Fibroblast of peridontal ligament (primary cell): ENCODE results near the gene ACTN4.

ENCODE experiments used
- DNase-seq: peaks from one replicate; pipeline ENCODE4 v3.0.0-alpha.2; 2010; ENCODE audit errors: extremely low read depth

Gene ACTN4

DNA sequence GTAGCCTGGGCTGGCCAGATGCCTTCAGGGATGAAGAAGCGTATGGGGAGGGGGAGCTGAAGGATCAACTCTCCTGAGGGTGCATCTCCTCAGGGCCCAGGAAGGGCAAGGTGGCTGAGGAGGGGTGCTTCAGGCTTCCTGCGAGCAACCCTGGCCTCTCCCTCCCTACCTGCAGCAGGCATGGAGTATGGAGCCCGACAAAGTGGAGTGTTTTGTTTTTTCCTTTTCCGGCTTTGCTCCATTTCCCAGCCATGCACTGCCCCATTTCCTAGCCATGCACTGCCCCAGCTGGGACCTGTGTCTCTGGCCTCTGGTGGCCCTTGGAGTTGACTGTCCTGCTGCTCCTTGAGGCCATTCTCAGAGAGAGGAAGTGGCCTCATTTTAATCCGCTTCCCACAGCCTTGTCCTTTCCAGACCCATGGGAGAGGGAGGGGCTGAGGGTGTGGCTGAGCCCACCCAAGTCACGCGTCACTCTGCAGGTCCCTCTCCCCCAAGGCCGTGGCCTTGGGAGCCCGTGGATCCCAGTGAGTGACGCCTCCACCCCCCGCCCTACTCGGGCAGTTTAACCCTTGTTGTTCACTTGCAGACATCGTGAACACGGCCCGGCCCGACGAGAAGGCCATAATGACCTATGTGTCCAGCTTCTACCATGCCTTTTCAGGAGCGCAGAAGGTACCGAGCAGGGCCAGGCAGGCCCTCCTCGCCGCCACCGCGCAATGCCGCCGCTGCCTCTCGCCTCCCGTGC lies 62.4 kb downstream of the ACTN4 start:
- DNase-seq = no peak

DNA sequence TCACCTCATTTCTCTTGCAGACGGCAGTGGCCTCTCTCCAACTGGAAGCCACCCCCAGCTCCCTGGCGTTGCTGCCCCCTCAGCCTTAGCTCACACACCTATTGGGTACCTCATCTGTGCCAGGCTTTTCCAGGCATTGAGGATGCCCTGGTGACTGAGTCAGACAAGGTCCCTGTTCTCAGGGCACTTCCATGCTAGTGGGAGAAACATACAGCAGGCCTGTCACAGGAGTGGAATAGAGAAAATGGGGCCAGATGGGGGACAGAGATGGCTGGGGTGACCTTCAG lies 62.9 kb downstream of the ACTN4 start:
- no peak for DNase-seq

DNA sequence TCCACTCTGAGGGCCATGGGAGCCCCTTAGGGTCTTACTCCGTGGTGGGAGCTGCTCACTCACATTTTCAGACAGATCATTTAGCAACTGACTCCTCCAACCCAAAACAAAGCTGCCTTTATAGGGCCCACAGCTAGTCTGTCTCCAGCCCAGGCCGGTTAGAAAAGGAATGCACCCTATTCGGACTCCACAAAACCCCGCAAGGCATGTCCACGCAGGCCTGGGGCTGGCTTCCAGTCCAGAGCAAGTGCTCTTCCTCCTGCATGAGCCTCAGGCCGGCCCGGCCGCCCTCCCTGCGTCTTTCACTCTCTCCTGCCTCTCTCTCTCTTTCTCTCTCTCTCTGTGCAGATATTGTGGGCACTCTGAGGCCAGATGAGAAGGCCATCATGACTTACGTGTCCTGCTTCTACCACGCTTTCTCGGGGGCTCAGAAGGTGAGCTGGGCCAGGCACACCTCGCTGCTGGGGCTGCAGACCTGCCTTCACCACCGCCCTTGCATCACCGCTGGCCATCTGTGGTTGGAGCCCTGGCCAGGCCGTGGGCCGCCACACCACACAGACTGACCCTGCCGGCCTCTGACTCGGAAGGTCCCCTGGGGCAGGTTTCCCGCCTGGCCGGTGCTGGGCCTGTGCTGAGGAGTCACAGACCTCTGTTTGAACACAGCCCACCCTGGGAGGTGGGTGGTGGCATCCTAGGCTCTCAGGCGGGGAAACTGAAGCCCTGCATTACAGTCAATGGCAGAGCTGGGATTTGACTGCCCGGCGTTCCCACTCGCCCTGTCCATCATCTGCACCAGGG lies 63.7 kb downstream of the ACTN4 start:
- no peak for DNase-seq

DNA sequence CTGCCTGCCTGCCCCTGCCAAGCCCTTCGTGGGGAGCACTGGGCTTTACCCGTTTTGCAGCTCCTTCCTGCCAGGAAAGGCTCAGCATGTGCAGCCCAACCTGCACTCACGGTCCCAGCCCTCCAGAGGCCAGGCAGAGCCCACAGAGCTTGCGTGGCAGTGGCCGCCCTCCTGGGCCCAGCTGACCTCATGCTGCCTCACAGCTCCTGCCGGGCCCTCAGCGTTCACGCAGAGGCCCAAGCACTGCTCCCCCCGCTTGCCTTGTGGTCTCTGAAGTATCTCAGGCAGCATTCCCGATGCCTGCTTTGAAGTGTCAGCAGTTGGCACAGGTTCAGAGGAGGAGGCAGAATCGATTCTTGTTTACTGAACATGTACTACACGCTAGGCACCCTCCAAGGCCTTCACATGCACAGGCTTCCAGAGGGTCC lies 64.3 kb downstream of the ACTN4 start:
- peak; percentile 95 for DNase-seq

DNA sequence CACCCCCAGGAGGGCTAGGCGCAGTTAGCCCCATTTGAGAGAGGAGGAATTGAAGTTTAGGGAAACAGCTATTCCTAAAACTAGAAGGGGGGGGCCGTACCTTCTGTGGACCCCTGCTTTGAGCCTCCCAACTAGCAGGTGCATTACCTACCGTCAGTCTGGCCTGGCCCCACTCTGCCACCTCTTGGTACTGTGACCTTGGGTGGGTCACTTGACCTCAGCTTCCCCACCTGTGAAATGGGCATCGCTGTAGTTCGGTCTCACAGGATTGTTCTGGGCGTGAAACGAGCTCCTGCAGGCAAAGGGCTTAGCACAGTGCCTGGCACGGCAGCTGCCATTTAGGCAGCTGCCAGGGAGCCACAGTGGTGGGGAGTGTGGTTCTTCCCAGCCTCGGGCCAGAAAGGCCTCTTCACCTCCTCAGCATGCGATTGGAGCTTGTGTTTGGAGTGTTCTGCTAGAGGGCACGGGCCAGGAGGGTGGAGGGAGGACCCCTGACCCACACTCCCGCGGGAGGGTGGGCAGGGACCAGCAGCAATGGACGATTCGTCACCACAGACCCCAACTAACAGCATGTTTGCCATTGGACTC lies 64.8 kb downstream of the ACTN4 start:
- DNase-seq = no peak

DNA sequence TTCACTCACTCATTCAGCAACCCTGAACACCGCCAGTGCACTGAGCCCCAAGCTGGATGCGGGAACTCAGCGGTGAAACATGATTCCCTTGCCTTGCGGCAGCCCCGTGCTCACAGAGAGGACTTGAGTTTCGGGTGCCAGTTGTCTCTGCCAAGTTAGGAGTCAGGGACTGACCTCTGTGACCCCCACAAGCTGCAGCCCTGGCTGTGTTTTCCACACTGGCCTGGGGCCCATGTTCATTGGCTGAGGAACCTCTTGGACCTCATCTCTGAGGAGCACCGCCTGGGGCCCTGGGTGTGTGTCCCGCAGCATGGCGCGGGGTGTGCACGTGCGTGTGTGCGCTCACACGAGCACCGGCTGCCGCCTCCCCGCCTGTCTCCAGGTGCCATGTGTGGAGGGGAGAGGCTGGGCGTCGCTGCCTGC lies 65.8 kb downstream of the ACTN4 start:
- no peak for DNase-seq

DNA sequence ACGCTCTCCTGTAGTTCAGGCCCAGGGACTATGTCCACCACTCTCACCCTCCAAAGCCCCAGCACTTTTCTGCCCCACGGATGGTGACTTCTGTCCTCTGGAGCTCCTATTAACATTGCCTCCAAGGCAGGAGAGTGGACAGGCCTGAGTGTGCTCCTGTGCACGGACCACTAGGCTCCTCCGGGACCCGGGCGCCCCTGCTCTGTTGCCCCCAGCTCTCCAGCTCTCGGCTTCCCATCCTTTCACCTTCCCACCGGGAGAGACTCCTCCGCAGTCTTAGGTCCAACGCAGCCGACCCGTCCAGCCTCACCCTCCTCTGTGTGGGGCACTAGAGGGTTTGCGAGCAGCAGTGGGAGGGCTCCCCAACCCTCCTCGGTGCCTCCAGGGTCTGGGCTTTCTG lies 66.4 kb downstream of the ACTN4 start:
- no peak for DNase-seq

DNA sequence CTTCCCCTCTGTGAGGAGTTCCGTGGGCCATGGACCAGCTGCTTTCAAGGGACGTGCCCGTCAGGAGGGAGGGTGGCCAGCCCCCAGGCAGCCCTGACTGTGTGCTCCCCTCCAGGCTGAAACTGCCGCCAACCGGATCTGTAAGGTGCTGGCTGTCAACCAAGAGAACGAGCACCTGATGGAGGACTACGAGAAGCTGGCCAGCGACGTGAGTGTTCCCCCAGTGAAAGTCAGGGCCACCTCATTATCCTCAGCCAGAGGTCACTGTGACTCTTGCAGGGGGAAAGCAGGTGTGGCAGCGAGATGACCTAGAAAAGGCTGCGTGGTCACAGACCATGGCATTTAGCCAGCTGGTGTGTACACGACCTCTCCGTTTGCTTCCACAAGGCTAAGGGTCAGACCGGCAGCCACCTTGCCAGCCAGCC lies 66.9 kb downstream of the ACTN4 start:
- no peak for DNase-seq

DNA sequence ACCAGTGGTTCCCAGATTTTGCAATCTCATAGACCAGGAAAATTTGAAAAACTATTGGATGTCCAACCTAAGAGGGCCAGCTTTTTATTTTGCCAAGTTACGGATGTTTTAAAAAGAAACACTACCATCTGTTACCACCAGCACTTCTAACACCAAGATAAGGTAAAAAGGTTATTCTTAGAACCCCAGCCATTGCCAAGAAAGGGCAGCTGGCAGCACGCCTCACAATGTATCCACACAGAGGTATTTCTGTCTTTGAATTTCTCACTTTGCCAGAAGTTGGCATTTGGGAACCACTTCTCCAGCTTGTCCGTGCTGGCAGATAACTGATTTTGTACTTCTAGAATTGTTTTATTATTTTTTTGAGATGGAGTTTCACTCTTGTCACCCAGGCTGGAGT lies 68.1 kb downstream of the ACTN4 start:
- DNase-seq = no peak

DNA sequence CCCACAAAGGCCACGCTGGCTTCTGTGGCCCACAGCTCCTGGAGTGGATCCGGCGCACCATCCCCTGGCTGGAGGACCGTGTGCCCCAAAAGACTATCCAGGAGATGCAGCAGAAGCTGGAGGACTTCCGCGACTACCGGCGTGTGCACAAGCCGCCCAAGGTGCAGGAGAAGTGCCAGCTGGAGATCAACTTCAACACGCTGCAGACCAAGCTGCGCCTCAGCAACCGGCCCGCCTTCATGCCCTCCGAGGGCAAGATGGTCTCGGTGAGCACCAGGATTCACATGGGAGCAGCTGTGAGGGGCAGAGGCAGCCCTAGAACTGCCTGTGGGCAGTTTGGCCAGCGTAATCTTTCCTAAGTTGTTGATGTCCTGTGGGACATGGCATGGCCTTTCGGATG lies 69.6 kb downstream of the ACTN4 start:
- DNase-seq = no peak

DNA sequence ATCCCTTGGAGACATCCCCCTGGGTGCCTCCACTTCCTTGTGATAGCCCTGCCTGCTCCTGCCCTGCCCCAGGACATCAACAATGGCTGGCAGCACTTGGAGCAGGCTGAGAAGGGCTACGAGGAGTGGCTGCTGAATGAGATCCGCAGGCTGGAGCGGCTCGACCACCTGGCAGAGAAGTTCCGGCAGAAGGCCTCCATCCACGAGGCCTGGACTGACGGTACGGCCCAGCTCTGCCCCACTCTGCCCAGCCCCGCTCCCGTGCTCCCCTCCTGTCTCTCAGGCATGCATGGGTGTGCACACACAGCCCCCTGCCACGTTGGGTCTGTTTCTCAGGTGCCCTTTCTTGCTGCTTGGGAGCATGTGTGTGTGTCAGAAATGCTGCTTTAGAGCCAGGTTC lies 70.4 kb downstream of the ACTN4 start:
- DNase-seq = no peak

DNA sequence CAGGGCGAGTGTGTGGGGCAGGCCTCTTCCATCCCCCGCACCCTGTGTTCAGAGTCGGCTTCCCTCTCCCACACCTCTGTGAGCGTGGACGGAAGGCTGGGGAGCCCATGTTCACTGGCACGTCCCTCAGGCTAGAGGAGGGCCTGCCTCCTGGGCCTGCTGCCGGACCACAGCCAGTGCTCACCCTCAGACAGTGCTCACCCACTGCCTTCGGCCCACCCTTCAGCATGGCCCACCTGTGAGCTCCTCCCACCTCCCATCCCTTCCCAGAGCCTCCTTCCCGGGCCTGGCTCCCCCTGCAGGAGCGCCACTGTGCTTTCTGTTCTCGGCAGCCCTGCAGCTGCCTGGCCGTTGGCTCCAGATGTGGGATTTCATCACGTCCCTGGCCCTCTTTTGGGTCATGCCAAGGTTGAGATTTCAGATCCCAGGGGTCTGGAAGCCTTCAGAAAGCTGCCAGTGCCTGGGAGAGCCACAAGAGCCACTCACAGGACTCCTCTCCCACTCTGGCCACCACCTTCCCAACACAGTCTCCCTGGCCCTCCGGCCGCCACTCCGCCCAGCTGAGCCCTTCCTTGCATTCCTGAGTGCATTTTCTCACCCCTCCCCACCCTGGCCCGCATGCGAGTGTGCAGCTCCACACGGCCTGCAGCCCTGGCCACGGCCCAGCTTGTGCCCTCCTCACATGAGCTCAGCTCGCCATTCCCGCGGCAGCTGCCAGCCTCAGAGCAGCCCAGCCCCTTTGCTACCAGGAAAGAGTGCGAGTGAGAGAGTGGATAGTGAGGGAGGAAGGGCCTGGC lies 71.5 kb downstream of the ACTN4 start:
- DNase-seq = peak; percentile 31

DNA sequence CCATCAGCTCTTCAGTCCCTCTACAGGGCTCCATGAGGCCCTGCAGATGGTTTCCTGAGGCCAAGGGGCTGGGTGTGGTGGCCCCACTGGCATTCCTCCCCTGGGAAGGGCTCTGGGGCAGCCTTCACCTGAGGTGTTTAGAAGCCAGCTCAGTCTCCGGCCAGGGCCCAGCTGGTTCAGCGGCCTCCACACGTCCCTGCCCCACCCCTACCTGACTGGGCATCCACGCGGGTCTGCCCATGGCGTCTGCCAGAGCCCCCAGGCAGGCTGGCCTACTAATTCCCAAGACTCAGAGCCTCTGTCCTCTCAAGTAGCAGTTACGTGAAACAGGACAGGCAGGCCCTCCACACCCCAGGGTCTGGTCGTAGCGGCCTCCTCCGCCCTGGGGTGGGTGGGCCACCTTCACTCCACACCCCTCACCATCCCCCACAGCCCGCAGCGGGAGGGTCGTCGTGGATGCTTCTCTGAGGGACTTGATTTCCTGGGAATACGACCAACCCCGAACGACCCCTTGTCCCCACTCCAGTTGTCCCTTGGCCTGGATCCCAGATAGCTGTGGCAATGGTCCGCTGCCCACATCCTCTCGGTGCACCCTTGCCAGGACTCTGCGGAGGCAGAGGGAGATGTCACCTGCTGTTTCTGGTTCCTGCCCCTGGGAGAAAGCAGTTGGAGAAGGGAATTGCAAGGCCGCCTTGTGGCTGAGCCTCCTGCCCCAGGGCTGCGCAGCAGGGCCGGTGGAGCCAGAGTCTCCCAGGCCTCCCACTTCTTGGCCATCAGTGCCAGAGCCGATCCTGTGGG lies 72.5 kb downstream of the ACTN4 start:
- DNase-seq = no peak

DNA sequence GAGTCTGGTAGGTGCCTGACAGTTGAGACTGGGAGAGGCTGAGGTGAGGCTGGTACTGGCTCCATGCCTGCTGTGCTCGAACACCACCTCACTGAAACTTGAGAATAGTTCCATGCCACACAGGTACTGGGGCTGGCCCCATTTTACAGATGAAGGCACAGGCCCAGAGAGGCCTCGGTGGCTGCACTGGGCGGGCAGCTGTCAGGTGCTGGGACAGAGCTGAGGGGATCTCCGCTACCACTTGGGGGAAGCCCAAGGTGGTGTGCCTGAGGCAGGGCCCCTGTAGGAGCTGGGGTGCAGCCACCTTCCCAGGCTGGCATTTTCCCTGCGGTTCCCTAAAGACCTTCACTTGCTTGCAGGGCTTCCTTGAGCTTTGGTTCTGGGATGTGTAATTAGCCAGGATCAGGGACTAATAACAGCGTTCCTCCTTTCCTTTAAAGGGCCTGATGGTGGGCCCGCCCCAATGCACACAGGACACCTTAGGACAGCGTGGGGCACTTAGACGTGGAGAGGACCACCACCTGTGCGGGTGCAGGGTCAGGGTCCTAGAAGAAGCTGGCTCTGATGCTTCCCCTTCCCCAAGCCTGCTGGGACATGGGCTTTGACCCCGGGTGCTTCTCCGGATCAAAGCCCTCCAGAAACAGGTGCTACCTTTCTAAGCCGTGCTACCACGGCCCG lies 73.2 kb downstream of the ACTN4 start:
- DNase-seq = no peak

DNA sequence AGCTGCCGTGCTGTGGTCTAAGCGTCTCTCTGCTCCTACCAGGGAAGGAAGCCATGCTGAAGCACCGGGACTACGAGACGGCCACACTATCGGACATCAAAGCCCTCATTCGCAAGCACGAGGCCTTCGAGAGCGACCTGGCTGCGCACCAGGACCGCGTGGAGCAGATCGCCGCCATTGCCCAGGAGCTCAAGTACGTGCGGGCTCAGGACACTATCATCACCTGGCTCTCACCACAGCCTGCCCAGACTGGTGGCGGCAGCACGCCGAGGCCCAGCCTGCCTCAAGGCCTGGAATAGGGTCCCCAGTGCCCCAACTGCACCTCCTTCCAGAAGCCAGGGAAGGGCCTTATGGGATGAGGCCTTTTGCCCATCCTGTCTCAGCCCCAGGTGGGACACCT lies 74.0 kb downstream of the ACTN4 start:
- DNase-seq = no peak

DNA sequence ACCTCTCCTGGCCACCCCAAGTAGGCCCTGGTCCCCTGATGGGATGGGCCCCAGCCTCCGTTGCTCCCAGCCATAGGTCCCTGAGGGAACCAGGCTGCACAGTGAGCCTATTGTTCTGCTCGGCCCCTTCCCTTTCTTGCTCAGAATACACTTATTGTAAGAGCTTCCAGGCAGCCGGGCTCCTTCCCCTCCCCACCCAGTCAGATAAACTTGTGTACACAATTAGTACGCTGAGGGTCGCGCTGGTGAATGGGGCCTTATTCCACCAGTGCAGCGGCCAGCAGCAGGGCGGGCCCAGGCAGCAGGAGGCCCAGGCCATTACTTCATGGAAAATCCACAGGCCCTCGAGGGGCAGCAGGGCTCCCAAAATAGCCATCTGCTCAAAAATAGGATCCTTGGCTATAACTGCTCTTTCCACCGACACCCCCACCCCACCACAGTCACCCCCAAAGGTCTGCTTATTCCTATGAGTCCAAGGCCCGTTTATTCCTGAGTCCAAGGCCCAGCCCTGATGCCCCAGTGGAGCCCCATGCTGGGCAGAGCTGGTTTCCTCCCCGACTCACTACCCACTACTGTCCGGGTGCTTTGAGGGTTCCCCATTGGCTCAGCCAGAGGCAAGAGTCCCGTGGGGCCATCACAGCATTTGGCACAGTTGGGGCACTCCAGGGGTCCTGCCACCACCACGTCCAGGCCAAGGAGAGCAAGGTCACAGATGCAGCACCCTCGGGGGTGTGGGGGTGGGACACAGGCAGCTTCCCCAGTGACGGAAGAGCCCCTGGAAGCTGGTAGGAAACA lies 74.7 kb downstream of the ACTN4 start:
- no peak for DNase-seq

DNA sequence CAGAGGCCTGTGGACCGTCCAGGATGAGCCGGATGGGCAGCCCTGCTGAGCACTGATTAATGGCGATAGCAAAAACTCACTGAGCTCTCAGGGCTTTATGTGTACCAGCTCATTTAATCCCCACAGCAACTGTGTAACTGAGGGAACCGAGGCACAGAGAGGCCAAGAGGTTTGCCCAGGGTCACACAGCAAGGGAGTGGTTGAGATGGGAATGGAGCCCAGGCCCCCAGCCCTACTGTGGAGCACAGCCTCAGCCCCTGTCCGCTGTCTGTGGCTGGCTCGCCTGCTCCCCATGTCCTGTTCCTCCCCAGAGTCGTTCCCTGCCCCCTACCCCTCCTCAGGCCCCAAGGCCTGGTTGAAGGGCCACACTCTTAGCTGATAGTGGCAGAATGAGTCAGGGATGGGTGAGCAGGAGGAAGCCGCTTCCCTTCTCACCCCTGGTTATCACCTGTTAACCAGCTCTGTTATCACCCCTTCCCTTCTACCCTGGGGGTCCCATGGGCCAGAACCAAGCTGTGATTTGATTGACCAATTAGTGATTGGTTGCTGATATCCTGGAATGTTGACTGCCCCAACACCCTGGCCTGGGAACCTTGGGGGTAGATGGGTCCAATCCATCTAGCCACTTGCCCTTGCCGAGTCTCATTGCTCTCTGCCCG lies 75.6 kb downstream of the ACTN4 start:
- no peak for DNase-seq

DNA sequence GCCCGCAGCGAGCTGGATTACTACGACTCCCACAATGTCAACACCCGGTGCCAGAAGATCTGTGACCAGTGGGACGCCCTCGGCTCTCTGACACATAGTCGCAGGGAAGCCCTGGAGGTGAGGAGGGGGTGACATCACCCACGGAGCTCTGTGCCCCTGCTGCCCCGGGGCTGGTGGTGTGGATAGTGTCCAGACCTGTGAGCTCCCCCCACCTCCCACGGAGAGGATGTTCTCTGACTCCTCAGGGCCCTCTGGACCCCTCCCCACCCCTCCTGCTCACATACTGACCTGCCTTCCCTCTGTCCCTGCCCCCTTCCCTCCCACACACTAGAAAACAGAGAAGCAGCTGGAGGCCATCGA lies 76.1 kb downstream of the ACTN4 start:
- DNase-seq = no peak

DNA sequence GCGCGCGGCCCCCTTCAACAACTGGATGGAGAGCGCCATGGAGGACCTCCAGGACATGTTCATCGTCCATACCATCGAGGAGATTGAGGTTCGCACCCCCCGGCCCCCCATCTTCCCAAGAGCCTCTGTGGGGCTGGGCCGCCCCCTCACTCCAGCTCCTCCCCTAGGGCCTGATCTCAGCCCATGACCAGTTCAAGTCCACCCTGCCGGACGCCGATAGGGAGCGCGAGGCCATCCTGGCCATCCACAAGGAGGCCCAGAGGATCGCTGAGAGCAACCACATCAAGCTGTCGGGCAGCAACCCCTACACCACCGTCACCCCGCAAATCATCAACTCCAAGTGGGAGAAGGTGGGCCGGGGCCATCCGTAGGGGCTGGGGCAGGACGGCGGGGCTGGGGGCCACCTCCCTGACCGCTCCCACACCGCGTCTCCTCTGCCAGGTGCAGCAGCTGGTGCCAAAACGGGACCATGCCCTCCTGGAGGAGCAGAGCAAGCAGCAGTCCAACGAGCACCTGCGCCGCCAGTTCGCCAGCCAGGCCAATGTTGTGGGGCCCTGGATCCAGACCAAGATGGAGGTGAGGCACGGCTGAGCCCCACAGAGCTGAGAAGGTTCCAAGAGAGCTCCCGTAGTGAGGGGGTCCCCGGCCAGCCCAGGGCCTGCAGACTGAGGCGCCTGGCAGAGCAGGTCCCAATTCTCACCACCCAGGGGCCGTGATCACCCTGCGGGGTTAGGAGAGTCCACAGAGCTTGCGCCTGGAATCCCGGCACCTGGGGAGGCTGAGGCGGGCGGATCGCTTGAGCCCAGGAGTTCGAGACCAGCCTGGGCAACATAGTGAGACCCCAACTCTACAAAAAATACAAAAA lies 76.8 kb downstream of the ACTN4 start:
- DNase-seq = no peak
